HG03565 (cell line): ENCODE results near the gene NDUFV1.
"Not testable (repeated sequence)": the region's sequence is repeated elsewhere in the genome, so short reads cannot be mapped to it uniquely, and the experiment has no call there.

Experiments used
- ATAC-seq: cut with Tn5 transposase; IDR thresholded peaks from one replicate; pipeline ENCODE4 v1.9.1; 2021; ENCODE audit warnings: mild to moderate bottlenecking, moderate library complexity; ENCODE audit not compliant: unreplicated experiment

Gene NDUFV1

DNA sequence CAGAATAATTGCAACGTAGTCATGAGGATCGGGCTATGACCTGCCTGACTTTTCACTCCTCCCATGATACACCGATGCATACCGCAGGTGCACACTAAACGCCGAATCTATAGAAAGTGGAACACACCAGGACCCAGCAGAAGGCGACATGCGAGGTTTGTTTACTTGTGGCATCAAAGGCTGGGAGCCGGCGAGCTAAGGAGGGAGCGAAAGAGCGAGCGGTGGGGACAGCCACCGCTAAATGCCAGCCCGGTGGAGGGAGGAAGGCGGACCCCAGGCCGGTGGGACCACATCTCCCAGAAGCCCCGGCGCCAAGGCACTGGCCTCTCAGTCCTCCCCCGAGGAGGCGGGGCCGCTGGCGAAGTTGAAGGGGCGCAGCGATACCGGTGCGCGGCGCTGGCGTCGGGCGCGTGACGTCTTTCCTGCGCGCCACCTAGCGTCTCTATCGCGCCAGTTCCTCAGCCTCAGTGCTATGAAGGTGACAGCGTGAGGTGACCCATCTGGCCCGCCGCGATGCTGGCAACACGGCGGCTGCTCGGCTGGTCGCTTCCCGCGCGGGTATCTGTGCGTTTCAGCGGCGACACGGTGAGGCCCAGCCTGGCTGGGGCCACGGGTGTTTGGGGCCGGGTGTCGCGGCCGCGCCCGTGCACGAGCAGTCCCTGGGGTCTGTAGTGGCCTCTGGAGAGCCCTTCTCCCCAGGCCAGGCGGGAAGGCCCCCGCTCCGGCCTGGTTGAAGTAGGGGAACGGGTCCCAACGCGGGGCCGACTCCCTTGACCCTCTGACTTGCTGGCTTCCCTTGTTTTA is at the start of gene NDUFV1:
Gene NDUFV1 (plus strand): TSS at position 445 of the 804 bp plus-strand sequence. CDS start 69 bp downstream, at position 514.
- ATAC-seq, result peak; percentile 91

DNA sequence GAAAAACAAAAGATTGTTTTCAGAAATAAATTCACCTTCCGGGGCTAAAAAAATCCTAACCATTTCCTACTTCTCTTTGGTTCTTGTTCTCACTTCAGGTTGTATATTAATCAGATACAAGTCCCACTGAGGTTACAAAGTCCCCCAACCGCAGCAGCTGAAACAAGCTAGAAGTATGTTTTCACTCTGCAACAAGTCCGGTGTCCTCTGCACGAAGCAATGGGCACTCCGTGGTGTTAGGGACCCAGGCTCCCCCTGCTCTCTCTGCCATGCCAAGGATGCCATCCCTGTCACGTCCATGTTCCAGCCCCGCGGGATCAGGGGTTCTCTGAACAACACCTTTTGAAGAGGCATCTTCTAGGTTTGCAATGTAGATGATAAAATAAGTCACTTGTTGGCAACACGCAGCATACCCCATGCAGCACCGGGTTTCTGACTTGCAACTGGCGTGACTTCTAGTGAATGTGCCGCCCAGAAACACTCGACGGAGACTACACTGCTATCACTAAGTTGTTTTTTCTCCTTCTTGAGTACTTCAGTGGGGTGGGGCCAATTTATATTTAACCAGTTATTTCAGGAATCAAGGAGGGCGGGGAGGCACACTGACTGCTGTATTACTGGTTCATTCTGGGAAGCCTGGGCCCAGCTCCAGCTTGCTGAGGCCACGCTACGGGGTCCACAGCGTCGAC is 48.5 kb upstream of the NDUFV1 start:
- ATAC-seq, result no peak

DNA sequence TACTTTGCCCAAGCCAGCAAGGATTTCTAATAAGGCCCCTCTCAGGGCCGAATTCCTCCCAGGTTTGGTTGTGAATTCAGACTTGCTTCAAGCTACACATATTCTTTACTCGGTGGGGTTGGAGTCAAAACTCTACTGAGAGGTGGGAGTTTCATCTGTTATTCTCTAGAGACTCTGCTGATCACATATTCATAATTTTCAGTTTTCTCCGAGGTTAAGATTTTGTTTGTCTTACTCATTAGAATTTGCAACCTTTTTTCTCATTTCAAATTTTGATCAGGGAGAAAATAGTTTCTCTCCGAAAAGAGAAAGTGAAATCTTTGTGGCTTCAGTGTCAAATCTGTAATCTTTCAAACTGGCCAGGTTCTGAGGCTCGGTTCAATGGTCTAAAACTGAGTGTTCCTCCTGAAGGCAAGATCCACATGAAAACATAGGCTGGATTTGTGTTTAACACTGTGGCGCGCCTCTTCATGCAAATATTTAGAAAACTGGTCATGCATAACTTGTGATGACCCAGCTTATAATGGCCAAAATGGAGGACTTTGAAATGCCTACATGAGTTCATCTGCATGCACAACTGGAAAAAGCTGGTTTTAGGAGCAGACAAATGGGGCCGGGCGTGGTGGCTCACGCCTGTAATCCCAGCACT is 44.6 kb upstream of the NDUFV1 start:
- ATAC-seq, result peak; percentile 63

DNA sequence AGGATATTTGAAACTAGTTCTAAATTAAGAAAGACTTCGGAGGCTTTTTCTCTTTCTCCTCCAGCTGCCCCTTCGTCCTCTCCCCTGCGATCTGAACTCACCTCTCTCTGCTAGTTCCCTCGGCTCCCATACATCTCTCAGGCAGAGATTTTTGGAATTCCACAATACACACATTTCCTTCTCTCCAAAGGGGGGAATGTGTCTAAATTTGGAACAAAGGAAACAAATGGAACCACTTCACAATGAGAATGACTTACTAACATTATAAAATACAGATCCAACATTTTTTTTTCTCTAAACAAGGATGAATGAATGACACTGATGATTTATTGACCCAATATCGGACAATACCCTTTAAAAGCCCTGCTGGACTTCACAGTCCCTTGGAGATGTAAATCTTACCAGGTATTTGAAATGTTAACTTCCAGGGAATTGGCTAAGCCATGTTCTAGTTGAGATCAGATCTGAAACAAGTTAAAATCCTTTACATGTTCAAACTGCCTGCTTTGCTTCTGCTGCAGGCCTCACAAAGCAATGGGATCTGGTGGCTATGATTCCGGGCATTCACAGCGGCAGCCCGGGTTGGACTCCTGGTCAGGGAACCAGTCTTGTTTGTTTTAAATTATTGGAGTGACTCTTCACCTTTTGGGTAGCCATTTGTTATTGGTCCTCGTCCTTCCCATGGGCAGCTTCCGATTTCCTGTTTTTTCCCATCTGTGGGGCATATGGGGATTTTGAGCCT is 43.6 kb upstream of the NDUFV1 start:
- no peak for ATAC-seq

DNA sequence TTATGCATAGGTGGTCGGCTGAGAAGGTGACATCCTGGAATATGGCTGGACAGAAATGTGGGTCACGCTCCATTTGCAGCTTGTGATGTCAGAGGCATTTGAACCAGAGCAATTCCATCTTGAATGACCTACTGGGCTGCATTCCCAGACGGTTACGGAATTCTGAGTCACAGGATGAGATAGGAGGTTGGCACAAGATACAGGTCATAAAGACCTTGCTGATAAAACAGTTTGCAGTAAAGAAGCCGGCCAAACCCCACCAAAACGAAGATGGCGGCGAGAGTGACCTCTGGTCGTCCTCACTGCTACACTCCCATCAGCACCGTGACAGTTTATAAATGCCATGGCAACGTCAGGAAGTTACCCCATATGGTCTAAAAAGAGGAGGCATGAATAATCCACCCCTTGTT is 43.0 kb upstream of the NDUFV1 start:
- ATAC-seq, result not testable (repeated sequence)

DNA sequence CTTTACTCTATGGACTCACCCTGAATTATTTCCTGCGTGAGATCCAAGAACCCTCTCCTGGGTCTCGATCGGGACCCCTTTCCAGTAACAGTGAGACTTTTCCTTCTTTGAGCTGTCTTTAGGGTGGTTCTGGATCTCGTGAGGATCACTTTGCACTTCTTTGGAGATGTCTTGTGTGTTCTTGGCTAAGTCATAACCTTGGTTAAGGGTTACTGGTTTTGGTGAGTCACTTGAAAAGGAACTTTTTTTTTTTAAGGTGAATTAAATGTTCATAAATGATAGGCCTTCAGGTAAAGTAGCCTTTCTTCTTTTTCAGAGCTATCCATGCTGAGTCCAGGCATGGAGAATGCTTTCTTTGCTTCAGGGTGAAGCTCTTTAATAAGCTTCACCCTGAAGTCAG is 42.5 kb upstream of the NDUFV1 start:
- ATAC-seq, result no peak

DNA sequence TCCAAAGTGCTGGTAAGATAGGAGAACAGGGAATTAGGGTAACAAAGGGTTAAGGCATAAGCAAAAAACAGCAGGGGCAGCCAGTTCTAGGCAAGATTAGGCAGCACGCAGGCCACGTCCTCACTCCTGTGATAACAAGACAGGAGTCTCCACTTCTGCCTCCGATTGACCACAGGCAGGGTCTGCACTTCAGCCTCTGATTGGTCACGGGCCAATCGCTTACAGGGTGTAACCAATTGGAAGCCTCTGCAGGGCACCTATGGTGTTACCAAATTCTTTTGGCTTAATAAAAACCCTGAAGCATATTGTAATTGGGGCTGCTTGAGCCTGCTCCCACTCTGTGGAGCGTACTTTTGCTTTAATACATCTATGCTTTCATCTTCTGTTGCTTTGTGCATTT is 35.3 kb upstream of the NDUFV1 start:
- no peak for ATAC-seq

GRCh38 chr11:67572305-67572704 is 34.4 kb upstream of the NDUFV1 start:
- no peak for ATAC-seq

DNA sequence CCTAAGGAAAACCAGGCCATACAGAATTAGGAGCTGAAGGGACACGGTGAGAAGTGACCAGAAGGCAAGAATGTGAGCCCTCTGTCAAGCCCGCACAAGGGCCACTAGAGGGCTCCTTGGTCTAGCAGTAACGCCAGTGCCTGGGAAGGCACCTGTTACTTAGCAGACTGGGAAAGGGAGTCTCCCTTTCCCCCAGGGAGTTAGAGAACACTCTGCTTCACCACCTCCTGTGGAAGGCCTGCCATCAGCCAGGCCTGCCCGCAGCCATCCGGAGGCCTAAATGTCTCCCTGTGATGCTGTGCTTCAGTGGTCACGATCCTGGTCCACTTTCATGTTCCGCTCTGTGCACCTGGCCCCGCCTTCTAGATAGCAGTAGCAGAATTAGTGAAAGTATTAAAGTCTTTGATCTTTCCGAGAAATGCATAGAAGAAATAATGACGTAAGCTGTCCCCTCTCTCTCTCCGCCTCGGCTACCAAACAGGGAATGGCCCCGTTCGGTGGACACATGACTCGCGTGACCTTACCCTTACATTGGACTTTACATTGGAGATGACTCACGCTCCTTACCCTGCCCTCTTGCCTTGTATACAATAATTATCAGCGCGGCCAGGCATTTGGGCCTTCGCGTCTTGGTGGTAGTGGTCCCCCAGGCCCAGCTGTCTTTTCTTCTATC is 33.9 kb upstream of the NDUFV1 start:
- ATAC-seq, result no peak

DNA sequence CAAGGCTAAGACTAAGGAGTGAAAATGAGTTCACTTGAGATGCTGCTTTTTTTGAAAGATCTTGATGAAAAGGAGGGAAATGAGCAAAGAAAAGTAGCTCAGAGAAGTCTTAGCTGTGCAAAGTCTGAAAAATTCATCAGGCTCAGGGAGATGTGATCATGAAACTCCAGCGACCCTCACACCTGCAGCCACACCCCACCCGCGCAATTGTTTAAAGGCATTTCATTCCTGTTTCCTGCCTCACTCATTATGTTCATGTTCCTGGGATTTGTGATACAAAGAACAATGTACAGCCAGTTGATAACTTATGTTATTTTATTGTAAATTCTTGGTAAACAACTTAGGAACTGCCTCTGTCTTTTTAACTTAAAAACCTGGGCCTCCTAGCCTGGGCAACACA is 31.8 kb upstream of the NDUFV1 start:
- no peak for ATAC-seq

GRCh38 chr11:67576735-67577475 is 29.8 kb upstream of the NDUFV1 start:
- ATAC-seq, result no peak

DNA sequence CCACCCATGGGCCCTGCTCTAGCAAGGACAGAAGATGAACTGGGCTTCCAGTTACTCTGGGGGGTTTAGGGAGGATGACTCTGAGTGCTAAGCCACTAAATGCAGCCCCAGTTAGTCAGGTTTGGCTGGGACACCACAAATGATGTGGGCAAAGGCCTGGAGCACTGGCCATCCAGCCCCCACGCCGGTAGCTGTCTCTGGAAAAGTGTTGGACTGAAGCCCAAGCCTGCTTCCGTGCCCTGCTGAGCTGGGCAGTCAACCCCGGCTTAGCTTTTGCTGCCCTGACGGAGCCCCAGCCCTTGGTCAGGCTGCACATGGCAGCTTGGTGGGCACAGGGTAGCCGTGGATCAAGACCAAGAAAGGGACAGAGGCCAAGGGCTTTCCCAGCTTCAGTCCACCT is 28.8 kb upstream of the NDUFV1 start:
- no peak for ATAC-seq

DNA sequence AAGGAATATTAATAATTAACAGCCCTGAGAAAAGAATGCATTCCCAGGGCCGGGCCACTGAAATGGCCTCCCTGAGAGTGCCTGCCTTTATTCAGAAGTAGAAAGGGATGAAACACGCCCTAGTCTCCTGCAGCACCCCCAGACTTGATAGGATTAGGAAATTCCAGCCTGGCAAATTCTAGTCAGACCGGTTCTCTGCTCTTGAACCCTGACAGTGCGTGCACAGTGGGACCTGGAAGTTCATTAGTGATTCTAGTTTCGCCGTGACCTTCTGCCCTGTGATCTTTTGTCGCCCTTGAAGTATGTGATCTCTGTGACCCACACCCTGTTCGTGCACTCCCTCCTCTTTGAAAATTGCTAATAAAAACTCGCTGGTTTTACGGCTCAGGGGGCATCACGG is 25.3 kb upstream of the NDUFV1 start:
- no peak for ATAC-seq

- ATAC-seq, result no peak
These were observed 24.7 kb upstream of the NDUFV1 start for GRCh38 chr11:67582011-67582410.

GRCh38 chr11:67583247-67584204 is 23.2 kb upstream of the NDUFV1 start, which contains the start of gene GSTP1:
GSTP1 (plus strand) TSS chr11:67583812; CDS start chr11:67583844, 32 bp downstream.
- peak; percentile 35 for ATAC-seq

DNA sequence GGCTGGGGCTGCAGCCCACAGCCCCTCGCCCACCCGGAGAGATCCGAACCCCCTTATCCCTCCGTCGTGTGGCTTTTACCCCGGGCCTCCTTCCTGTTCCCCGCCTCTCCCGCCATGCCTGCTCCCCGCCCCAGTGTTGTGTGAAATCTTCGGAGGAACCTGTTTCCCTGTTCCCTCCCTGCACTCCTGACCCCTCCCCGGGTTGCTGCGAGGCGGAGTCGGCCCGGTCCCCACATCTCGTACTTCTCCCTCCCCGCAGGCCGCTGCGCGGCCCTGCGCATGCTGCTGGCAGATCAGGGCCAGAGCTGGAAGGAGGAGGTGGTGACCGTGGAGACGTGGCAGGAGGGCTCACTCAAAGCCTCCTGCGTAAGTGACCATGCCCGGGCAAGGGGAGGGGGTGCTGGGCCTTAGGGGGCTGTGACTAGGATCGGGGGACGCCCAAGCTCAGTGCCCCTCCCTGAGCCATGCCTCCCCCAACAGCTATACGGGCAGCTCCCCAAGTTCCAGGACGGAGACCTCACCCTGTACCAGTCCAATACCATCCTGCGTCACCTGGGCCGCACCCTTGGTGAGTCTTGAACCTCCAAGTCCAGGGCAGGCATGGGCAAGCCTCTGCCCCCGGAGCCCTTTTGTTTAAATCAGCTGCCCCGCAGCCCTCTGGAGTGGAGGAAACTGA is 22.4 kb upstream of the NDUFV1 start:
- no peak for ATAC-seq

GRCh38 chr11:67584881-67585873 is 21.6 kb upstream of the NDUFV1 start:
- ATAC-seq, result no peak
